NCI-H2227 treated with DMSO at 0.1 percent for 48 hours (cell line): ENCODE measurements around the gene FGF14.
A peak's percentile ranks its signal among the peaks of the same experiment; 100 is the strongest.
"Not testable (repeated sequence)": the region's sequence is repeated elsewhere in the genome, so short reads cannot be mapped to it uniquely, and the experiment has no call there.

ENCODE experiments used
- DNase-seq: peaks from one replicate; lab custom pipeline; 2025; lab: John Stamatoyannopoulos, UW

Gene FGF14

DNA sequence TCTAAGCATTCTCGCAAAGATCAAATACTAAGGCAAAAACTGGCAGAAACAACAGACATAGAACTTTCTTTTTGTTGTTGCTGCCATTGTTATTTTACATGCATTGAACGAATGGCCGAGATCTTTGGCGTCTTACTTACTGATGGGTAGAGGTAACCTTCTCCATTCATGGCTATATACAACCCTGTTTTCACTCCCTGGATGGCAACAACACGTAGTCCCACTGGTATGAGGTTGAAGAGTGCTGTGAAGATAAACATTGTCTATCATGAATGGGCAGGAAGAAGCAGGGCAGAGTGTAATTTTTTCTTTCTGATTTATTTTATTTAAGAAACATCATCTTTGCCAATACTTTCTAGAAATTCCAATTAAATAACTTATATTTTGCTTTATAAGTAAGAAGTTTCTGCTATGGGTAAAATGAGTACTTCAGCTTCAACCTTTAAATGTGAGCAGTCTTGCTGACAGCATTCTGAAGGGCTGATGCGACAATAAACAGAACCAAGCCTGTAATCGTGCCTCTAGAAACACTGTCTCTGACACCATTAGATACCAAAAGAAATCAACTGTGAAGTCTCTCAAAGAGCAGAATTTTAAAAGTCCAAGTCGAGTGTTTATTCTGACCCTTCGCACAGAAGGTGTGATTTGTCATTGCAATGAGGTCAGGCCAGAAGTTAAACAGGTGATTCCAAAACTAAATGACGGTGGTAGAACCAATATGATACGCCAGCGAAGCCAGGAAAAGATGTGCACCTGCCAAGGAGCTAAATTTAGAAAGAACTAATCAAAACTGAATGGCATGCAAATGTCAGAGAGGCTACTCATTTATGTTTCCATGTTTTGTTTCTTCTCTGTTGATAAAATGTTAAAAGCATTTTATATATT is 533.0 kb downstream of the FGF14 start:
- DNase-seq: no peak

GRCh38 chr13:101866889-101867581 is 534.8 kb downstream of the FGF14 start:
- DNase-seq: no peak

- no peak for DNase-seq
Measured at GRCh38 chr13:101858860-101859259, 543.0 kb downstream of the FGF14 start.

DNA sequence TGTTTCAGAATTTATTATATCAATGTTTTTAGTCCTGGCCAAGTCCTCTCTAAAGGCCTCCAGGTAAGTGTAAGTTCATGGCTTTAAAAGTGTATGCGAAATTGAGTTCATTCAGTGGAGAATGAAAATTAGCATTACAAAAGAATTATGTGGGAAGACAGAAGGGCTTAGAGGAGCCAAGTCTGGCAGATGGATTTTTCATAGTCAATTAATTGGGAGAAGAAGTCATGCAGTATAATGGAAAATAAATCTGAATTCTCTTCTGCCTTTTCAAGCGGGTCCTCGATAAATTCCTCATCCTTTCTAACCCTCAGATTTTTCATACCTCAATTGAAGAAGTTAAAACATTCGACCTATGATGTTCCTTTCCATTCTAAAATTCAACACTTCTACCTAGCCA is 555.1 kb downstream of the FGF14 start:
- DNase-seq: no peak

- no peak for DNase-seq
Measured at GRCh38 chr13:101846249-101846648, 555.6 kb downstream of the FGF14 start.

- no peak for DNase-seq
Measured at GRCh38 chr13:101845245-101846020, 556.4 kb downstream of the FGF14 start.

- no peak for DNase-seq
Measured at GRCh38 chr13:101841698-101842097, 560.1 kb downstream of the FGF14 start.

DNA sequence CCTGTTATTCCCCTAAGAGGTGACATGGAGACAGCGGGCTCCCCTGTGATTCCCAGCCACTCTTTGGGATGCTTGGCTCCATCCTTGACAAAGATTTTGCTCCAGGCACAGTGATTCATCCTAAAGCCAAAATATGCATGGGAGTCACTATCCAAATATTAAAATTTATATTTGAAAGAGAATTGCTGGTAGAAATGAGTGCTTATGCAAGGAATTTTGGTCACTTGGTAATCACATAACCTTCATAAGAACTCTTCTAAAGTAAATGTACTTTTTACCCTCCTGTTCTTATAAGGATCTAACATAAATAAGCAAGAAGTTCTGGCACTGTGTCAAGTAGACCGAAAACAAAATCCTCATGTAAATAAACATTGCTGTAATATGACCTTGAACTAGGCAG is 563.5 kb downstream of the FGF14 start:
- no peak for DNase-seq

- not testable (repeated sequence) for DNase-seq
Measured at GRCh38 chr13:101837778-101838177, 564.1 kb downstream of the FGF14 start.

DNA sequence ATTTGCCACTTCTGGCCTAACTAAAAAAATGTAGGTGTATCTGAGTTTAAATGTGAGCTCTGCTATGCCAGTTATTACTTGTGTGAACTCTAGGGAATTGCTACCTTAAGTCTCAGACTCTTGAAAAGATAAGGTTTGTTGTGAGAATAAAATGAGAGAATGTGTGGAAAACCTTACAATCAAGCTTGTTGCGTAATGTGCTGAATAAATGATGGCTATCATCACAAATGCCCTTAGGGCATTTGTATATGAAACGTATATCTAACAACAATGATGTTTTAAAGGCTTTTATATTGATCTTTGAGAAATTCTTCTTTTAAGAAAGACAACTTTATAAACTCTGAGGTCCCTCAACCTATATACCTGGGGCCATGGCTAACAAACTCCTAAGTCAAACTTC is 564.6 kb downstream of the FGF14 start:
- DNase-seq: no peak

DNA sequence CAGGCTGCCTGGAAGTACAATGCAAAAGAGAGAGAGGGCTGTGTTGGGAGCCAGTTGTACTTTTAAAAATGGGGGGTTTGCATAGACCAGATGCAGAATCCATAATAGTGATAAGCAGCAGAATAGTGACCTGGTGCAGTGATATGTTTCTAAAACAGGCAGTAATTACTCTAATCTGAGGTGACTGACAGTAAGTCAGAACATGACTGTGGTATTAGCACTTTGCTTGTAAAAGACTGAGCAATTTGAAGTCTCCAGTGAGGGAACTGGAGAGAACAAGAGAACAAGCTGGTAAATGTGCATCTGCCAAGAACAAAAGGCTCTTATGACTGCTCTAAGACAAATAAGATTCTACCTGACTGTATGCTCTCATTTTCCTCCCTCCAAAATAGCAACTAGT is 565.9 kb downstream of the FGF14 start:
- peak; percentile 13 for DNase-seq

- no peak for DNase-seq
Measured at GRCh38 chr13:101833671-101834070, 568.2 kb downstream of the FGF14 start.

DNA sequence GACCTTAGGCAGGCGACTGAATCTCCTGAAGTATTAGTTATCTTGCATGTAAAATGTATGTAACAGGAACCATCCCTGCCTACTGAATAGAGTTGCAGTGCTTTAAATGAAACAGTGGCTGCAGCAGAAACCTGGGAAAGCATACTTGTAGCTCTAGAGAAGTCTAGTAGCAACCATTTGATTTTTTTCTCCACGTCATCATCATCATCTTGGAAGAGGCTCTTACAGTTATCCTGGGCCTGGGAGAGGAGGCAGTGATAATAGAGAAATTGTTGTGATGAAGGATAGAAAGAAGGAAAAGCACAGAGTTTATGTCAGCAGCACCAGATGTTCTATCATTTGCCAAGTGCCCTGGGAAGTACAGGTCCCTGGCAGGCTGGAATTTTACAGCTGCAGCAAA is 571.8 kb downstream of the FGF14 start:
- no peak for DNase-seq

DNA sequence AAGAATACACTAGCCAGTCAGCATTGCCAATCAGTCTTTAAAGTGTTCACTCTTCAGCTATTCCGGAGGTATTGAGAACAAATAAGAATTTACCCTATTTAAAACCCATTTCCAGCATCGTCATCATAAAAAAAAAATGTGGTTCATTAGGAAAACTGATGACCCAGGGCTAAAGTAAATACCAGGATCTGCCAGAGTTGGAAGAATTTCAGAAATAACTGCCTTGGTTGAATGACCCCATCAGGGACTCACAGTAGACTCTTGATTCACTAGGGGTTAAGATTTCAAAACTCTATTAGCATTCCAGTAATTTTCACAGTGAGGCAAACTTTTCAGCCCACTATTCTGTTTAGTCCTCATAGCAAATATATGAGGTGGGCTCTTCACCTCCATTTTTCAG is 572.4 kb downstream of the FGF14 start:
- no peak for DNase-seq

DNA sequence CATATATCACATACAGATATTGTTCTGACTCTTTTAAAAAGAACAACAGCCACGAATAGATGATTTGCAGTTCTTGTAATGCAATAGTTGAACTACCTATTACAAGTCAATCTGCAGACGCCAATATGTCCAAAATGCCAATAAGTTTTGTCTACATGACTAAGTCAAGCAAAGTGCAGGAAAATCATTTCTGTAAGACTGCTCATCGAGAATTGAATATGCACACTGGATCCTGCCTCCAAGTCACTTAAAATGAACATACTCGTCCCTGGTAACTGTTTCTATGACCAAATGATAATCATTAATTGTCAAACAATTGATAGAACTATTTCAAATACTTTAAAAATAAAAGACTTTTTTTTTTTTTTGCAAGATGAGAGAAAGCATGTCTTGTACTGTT is 573.7 kb downstream of the FGF14 start:
- no peak for DNase-seq

GRCh38 chr13:101817898-101818297 is 584.0 kb downstream of the FGF14 start:
- no peak for DNase-seq

DNA sequence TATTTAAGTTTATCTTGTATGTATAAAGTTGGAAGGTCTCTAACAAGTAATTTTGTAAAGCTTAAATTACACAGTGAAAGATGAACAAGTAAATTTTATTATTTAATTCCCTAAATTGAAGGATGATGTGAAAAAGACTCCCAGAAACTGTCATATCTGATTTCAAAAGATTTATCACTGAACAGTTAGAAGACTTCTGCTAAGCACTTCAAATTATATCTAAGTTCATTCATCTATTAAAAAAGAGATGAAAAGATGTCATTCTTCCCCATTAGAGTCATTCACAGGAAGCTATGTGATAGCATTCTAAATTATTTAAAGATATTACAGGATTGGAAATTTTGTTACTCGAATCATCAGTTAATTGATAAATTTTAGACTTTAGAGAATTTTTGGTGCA is 590.0 kb downstream of the FGF14 start:
- no peak for DNase-seq

DNA sequence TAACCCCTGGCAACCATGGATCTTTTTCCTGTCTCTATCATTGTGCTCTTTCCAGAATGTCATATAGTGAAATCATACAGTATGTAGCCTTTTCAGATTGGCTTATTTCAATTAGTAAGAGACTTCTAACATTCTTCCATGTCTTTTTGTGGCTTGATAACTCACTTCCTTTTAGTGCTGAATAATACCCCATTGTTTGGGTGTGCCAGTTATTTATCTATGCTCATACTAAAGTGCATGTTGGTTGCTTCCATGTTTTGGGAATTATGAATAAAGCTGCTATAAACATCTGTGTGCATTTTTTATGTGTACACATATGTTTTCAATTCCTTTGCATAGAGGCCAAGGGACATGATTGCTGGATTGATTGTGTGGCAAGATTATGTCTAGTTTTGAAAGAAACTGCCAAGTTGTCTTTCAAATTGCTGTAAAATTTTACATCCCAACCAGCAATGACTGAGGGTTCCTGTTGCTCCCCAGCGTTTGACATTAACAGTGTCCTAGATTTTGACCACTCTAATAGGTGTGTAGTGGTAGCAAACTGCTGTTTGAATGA is 590.5 kb downstream of the FGF14 start:
- DNase-seq: no peak

GRCh38 chr13:101799196-101799595 is 602.7 kb downstream of the FGF14 start:
- no peak for DNase-seq

- no peak for DNase-seq
Measured at GRCh38 chr13:101798437-101798836, 603.4 kb downstream of the FGF14 start.

DNA sequence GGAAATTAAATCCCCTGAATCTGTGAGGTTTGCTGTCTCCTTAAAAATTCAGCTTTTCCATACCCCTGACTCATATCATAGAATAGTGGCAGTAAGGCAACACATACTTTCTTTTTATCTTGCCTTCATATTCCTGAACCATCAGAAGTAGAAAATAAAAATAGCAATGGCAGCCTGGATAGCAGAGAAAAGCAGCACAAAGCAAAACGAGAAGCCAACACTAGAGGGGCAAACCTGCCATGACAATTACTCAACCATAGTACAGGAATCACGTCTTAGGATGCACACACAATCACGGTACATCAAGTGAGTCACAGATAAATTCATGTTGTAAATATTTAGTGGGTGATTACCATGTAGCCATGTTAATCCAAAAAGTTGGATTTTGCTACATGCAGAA is 606.4 kb downstream of the FGF14 start:
- no peak for DNase-seq

- DNase-seq: no peak
Measured at GRCh38 chr13:101795025-101795424, 606.8 kb downstream of the FGF14 start.
